Astrocyte (in vitro differentiated cells and primary cell): ENCODE results near the gene PPFIA3.

Experiments
- CTCF ChIP-seq: IDR thresholded peaks from 2 replicates; pipeline ENCODE4 v1.5.1; 2011; ENCODE audit warnings: low read depth, mild to moderate bottlenecking, inconsistent platforms, low read length, moderate library complexity; ENCODE audit not compliant: insufficient read depth
- EZH2 ChIP-seq: IDR thresholded peaks from 2 replicates; pipeline ENCODE4 v1.6.1; 2012; ENCODE audit warnings: mild to moderate bottlenecking, low read length, inconsistent platforms; ENCODE audit not compliant: insufficient read depth

- no peak for TF ChIP-seq CTCF
- no peak for TF ChIP-seq EZH2
Measured at GRCh38 chr19:49130325-49130724, 11.0 kb downstream of the PPFIA3 start.
